AG09309 (cell line): ENCODE measurements around the gene RCVRN.

Experiments used
- DNase-seq: peaks from one replicate; pipeline ENCODE4 v3.0.0-alpha.2; 2010; ENCODE audit warnings: low read depth
- H3K4me3 ChIP-seq: 2 replicates; pipeline ENCODE4 v1.5.1; 2011; ENCODE audit warnings: mild to moderate bottlenecking, low read depth, low read length, moderate library complexity; ENCODE audit not compliant: control insufficient read depth
- CTCF ChIP-seq: IDR thresholded peaks from 2 replicates; pipeline ENCODE4 v1.5.1; 2011; ENCODE audit warnings: mild to moderate bottlenecking, low read depth, low read length, inconsistent platforms; ENCODE audit not compliant: insufficient read depth, control insufficient read depth; ENCODE audit errors: missing control alignments

Gene RCVRN

GRCh38 chr17:9878786-9879525 lies 26.1 kb downstream of the RCVRN start:
- H3K4me3 ChIP-seq = no peak overlapping the region
- DNase-seq = no peak
- TF ChIP-seq CTCF = no peak

- no peak overlapping the region for H3K4me3 ChIP-seq
- DNase-seq = no peak
- no peak for TF ChIP-seq CTCF
Measured at GRCh38 chr17:9878356-9878755, 26.7 kb downstream of the RCVRN start.

- TF ChIP-seq CTCF = no peak
- H3K4me3 ChIP-seq = no peak overlapping the region
- no peak for DNase-seq
Measured at GRCh38 chr17:9875441-9875840, 29.6 kb downstream of the RCVRN start.

- H3K4me3 ChIP-seq = no peak overlapping the region
- no peak for TF ChIP-seq CTCF
- DNase-seq = no peak
Measured at GRCh38 chr17:9874722-9875121, 30.3 kb downstream of the RCVRN start.

- no peak overlapping the region for H3K4me3 ChIP-seq
- no peak for DNase-seq
- no peak for TF ChIP-seq CTCF
Measured at GRCh38 chr17:9872852-9873251, 32.2 kb downstream of the RCVRN start.

- TF ChIP-seq CTCF = no peak
- DNase-seq = no peak
- H3K4me3 ChIP-seq = no peak overlapping the region
Measured at GRCh38 chr17:9868552-9868951, 36.5 kb downstream of the RCVRN start.
